K562 (cell line): ENCODE data around the gene LRRIQ4. TPM values are rescaled to one million over a fixed set of nuclear protein-coding genes. Genes with fewer than 3 reads are reported as not detected.

Experiments
- ATAC-seq: fragments of 200-7000 bp; cut with Tn5 transposase; 3 replicates; pipeline ENCODE4 v1.9.1; 2020; ENCODE audit warnings: moderate library complexity
- BruUV-seq: library from RNA; stranded (reverse); fragments of 400-500 nt; replicated peaks from 2 replicates; lab custom pipeline; 2021; lab: Mats Ljungman, UMichigan
- CTCF ChIA-PET: fragments of 300-600 bp; formaldehyde crosslinking; extraction: SDS; loops from one replicate; lab custom pipeline; 2021; ENCODE audit warnings: low intra/inter-chr PET ratio; lab: Yijun Ruan, JAX
- POLR2A ChIA-PET: fragments of 300-600, 350-650 bp; sonication (Branson Sonifier 250); formaldehyde crosslinking; extraction: SDS; loops from one replicate; lab custom pipeline; 2021; ENCODE audit warnings: antibody characterized with exemption, inconsistent platforms; lab: Yijun Ruan, JAX
- DNase-seq, 4 experiments: peaks; one replicate each; pipeline versions ENCODE4 v3.0.0 to v3.0.0-alpha.2; 2011 to 2018; ENCODE audit warnings: low spot score in 3 of 4, mixed read lengths in 3 of 4; ENCODE audit errors: extremely low read depth in 1 of 4
- FAIRE-seq: peaks from 2 replicates; lab custom pipeline; 2011; peaks lifted over from hg19 to GRCh38; lab: Jason Lieb, UNC
- H2AFZ ChIP-seq: 2 replicates; pipeline ENCODE4 v1.6.0; 2011; ENCODE audit warnings: low read depth, low read length, control low read depth, inconsistent platforms
- H3K27ac ChIP-seq: fragments of 200-600 bp; 3 replicates; pipeline ENCODE4 v1.8.0; 2011; ENCODE audit warnings: low read depth, mild to moderate bottlenecking, control low read depth, inconsistent platforms, low read length, moderate library complexity, mixed read lengths; ENCODE audit errors: extremely low read depth
- H3K27me3 ChIP-seq, 2 experiments: fragments of 300-600 bp in 1 of 2; 2 replicates in 1 of 2; 3 replicates in 1 of 2; pipeline versions ENCODE4 v1.6.0 to v1.8.0; 2011; ENCODE audit warnings: inconsistent platforms in 2 of 2, low read length in 2 of 2, mild to moderate bottlenecking in 1 of 2, mixed read lengths in 1 of 2, moderate library complexity in 1 of 2; ENCODE audit not compliant: control insufficient read depth in 2 of 2, insufficient read depth in 2 of 2
- H3K36me3 ChIP-seq: fragments of 300-600 bp; 3 replicates; pipeline ENCODE4 v1.8.0; 2011; ENCODE audit warnings: mild to moderate bottlenecking, low read length, inconsistent platforms; ENCODE audit not compliant: control insufficient read depth, insufficient read depth
- H3K4me1 ChIP-seq, 2 experiments: fragments of 200-600 bp in 1 of 2; replicated peaks in 1 of 2; 2 replicates in 1 of 2; 3 replicates in 1 of 2; pipeline versions ENCODE4 v1.5.1 to v1.8.0; 2011; ENCODE audit warnings: inconsistent platforms in 2 of 2, low read length in 2 of 2, mild to moderate bottlenecking in 1 of 2, mixed read lengths in 1 of 2, moderate library complexity in 1 of 2; ENCODE audit not compliant: control insufficient read depth in 2 of 2, insufficient read depth in 2 of 2
- H3K4me2 ChIP-seq: 2 replicates; pipeline ENCODE4 v1.6.1; 2011; ENCODE audit warnings: low read length, control low read depth, inconsistent platforms, mixed read lengths; ENCODE audit not compliant: insufficient read depth
- H3K4me3 ChIP-seq: fragments of 200-600 bp; sonication (generic), shearing (Covaris generic); 2 replicates; pipeline ENCODE4 v1.5.1; 2016; ENCODE audit warnings: control low read depth, inconsistent platforms
- H3K79me2 ChIP-seq: fragments of 200-600 bp; 3 replicates; pipeline ENCODE4 v1.8.0; 2011; ENCODE audit warnings: low read length, inconsistent platforms; ENCODE audit not compliant: control insufficient read depth, insufficient read depth
- H3K9ac ChIP-seq, 2 experiments: 2 replicates each; pipeline versions ENCODE4 v1.6.0 to v1.6.1; 2011; ENCODE audit warnings: low read depth in 2 of 2, low read length in 2 of 2, control low read depth in 1 of 2, inconsistent platforms in 1 of 2, mild to moderate bottlenecking in 1 of 2, mixed read lengths in 1 of 2; ENCODE audit not compliant: insufficient read depth in 1 of 2
- H3K9me1 ChIP-seq: one replicate; pipeline ENCODE4 v1.6.0; 2011; ENCODE audit warnings: inconsistent platforms, mild to moderate bottlenecking, low read length, moderate library complexity; ENCODE audit not compliant: control insufficient read depth, insufficient read depth
- H3K9me3 ChIP-seq: replicated peaks from 2 replicates; pipeline ENCODE4 v1.5.1; 2011; ENCODE audit warnings: low read depth, low read length, inconsistent platforms; ENCODE audit not compliant: control insufficient read depth, insufficient read depth
- H4K20me1 ChIP-seq: replicated peaks from 2 replicates; pipeline ENCODE4 v1.6.1; 2011; ENCODE audit warnings: low read length, inconsistent platforms, mixed read lengths; ENCODE audit not compliant: control insufficient read depth, insufficient read depth
- BDP1 ChIP-seq: IDR thresholded peaks from 3 replicates; pipeline ENCODE4 v1.6.1; 2011; ENCODE audit not compliant: insufficient read length, insufficient read depth
- CTBP1 ChIP-seq: fragments of 450-650 bp; IDR thresholded peaks from 2 replicates; pipeline ENCODE4 v1.6.1; 2016; ENCODE audit warnings: borderline replicate concordance
- DPF2 ChIP-seq: fragments of 450-650 bp; IDR thresholded peaks from 2 replicates; pipeline ENCODE4 v1.6.1; 2016
- EGR1 ChIP-seq: fragments of 450-650 bp; conservative IDR thresholded peaks from 2 replicates; pipeline ENCODE4 v1.6.1; 2017; ENCODE audit warnings: mild to moderate bottlenecking
- FOSL1 ChIP-seq: fragments of 200-800 bp; sonication (Bioruptor generic); conservative IDR thresholded peaks from 2 replicates; pipeline ENCODE4 v1.6.1; 2016; ENCODE audit warnings: missing genetic modification characterization, missing compliant biosample characterization
- GTF2F1 ChIP-seq: IDR thresholded peaks from 2 replicates; pipeline ENCODE4 v1.6.1; 2011; ENCODE audit warnings: low read depth, low read length, improper control_type of control experiment
- MCM5 ChIP-seq: fragments of 450-650 bp; IDR thresholded peaks from 2 replicates; pipeline ENCODE4 v1.6.1; 2016; ENCODE audit warnings: low read depth
- NONO ChIP-seq, 2 experiments: fragments of 200-400 bp in 1 of 2; fragments of 450-650 bp in 1 of 2; formaldehyde crosslinking in 1 of 2; IDR thresholded peaks; 2 replicates each; pipeline ENCODE4 v1.6.1; 2017; ENCODE audit warnings: low read depth in 2 of 2, mild to moderate bottlenecking in 2 of 2, moderate library complexity in 2 of 2, low read length in 1 of 2
- NR2C2 ChIP-seq, 2 experiments: fragments of 200-800 bp in 1 of 2; sonication (Bioruptor generic) in 1 of 2; sonication (generic) in 1 of 2; formaldehyde crosslinking in 1 of 2; IDR thresholded peaks; 2 replicates each; pipeline versions ENCODE4 v1.6.1 to v1.8.0; 2016 to 2022; ENCODE audit warnings: mild to moderate bottlenecking in 1 of 2, missing compliant biosample characterization in 1 of 2, missing genetic modification characterization in 1 of 2, missing genetic modification reagents in 1 of 2
- POLR3G ChIP-seq: IDR thresholded peaks from 2 replicates; pipeline ENCODE4 v1.6.1; 2011; ENCODE audit not compliant: insufficient read length, insufficient replicate concordance; ENCODE audit errors: extremely low read depth
- TEAD2 ChIP-seq: fragments of 450-650 bp; IDR thresholded peaks from 2 replicates; pipeline ENCODE4 v1.6.1; 2016; ENCODE audit warnings: missing genetic modification characterization, control low read depth, missing compliant biosample characterization
- ZBTB7A ChIP-seq: IDR thresholded peaks from 2 replicates; pipeline ENCODE4 v1.6.1; 2011; ENCODE audit warnings: low read depth, mild to moderate bottlenecking, low read length, moderate library complexity, borderline replicate concordance; ENCODE audit not compliant: control insufficient read depth
- ZNF140 ChIP-seq: fragments of 250-450 bp; sonication (Bioruptor Pico); IDR thresholded peaks from 2 replicates; pipeline ENCODE4 v1.8.0; 2021; ENCODE audit warnings: moderate library complexity, mild to moderate bottlenecking, inconsistent platforms
- ZNF274 ChIP-seq: IDR thresholded peaks from 2 replicates; pipeline ENCODE4 v1.6.1; 2011; ENCODE audit warnings: low read depth, mild to moderate bottlenecking, low read length, moderate library complexity, borderline replicate concordance
- ZNF316 ChIP-seq: fragments of 450-650 bp; IDR thresholded peaks from 2 replicates; pipeline ENCODE4 v1.6.1; 2016
- WGBS: fragments of 100-300 bp; shearing (Covaris generic); methylation state at CpG from one replicate; pipeline ENCODE4 v1.1.6; 2016; ENCODE audit warnings: low coverage, mixed read lengths; ENCODE audit not compliant: insufficient coverage; ENCODE audit errors: missing lambda C conversion rate; 5-methylcytosine and 5-hydroxymethylcytosine counted together
- in situ Hi-C: fragments of 300-500 bp; cut with MboI; formaldehyde crosslinking; loops from 4 replicates; pipeline ENCODE4 v1.15.0; 2018; ENCODE audit warnings: inconsistent platforms, mixed read lengths
- intact Hi-C: fragments of 100-400 bp; cut with micrococcal nuclease; formaldehyde crosslinking; loops from 2 replicates; pipeline ENCODE4 v1.14.2; 2022
- polyA plus RNA-seq, 8 experiments: library from polyadenylated mRNA; depleted of rRNA in 4 of 8; stranded (reverse) in 5 of 8; unstranded in 3 of 8; fragments of >200 nt; fragmentation: Nextera tagmentation in 2 of 8; fragmentation: Illumina TruSeq in 1 of 8; extraction: Ambion mirVana in 2 of 8; extraction: Trizol in 1 of 8; gene quantifications; 2 replicates each; pipeline versions ENCODE4 v1.2.1 to v1.2.3, GENCODE V29; 2011 to 2014; ENCODE audit warnings: inconsistent platforms in 1 of 8, missing spikeins in 1 of 8
- total RNA-seq, 7 experiments: library from RNA; depleted of rRNA in 6 of 7; stranded (reverse); fragments of >200 nt in 6 of 7; fragmentation: Illumina TruSeq in 2 of 7; extraction: Trizol in 2 of 7; gene quantifications; 2 replicates each; pipeline versions ENCODE4 v1.2.1 to v1.2.3, GENCODE V29; 2011 to 2021; ENCODE audit warnings: low replicate concordance in 1 of 7
- TF ChIP-seq, protein P1 (sequence below): sonication (generic); formaldehyde crosslinking; IDR thresholded peaks from 2 replicates; pipeline ENCODE4 v1.8.1; 2023; ENCODE audit warnings: mild to moderate bottlenecking, missing genetic modification reagents
- TF ChIP-seq, protein P2 (sequence below): sonication (generic); formaldehyde crosslinking; IDR thresholded peaks from 2 replicates; pipeline ENCODE4 v1.8.0; 2022; ENCODE audit warnings: missing genetic modification reagents, mild to moderate bottlenecking, borderline replicate concordance
- TF ChIP-seq, protein P3 (sequence below): sonication (generic); formaldehyde crosslinking; IDR thresholded peaks from 2 replicates; pipeline ENCODE4 v1.8.1; 2023; ENCODE audit warnings: mild to moderate bottlenecking, missing genetic modification reagents, moderate library complexity

The LRRIQ4 gene
- total and polyA plus RNA-seq, 9 of the 15 experiments (the other 6 are each of a cell fraction or from before 2014, with no cell fraction given), result not detected

- no peak for TF ChIP-seq EGR1
- no peak for TF ChIP-seq ZNF140 (CRISPR knock-in tag)
- TF ChIP-seq, protein P1, sequence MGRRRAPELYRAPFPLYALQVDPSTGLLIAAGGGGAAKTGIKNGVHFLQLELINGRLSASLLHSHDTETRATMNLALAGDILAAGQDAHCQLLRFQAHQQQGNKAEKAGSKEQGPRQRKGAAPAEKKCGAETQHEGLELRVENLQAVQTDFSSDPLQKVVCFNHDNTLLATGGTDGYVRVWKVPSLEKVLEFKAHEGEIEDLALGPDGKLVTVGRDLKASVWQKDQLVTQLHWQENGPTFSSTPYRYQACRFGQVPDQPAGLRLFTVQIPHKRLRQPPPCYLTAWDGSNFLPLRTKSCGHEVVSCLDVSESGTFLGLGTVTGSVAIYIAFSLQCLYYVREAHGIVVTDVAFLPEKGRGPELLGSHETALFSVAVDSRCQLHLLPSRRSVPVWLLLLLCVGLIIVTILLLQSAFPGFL, result no peak
- TF ChIP-seq GTF2F1, result no peak
- TF ChIP-seq ZBTB7A, result no peak
- TF ChIP-seq POLR3G, result no peak
- no peak for TF ChIP-seq NONO (IDR thresholded peaks at IDR 0.05; ENCODE audit: low read depth in 2 of 2, low read length in 1 of 2)
Observed at GRCh38 chr3:169861871-169862270, 49.2 kb downstream of the LRRIQ4 start (continued).

DNA sequence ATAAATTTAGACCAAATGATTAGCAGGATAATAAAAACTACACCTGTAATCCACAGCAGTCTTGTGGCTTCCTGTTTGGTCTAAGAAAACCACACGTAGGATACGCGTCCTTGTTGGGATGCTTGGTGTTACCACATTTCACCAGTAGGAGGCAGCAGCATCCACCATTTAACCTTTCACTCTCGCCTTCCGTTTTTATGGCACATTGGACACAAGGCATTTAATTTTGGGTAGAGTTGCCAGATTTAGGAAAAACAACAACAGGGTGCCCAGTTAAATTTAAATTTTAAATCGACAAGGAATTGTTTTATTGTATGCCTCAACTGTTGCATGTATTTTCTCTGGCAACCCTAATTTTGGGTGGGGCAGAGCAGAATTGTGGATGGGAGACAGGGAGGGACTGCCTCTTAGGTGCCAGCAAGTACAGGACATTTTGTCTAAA is 50.8 kb downstream of the LRRIQ4 start:
- intact Hi-C loops, result loop anchor here (1.0 to 10.0 kb wide), 6 partner anchors 69 to 549 kb away; partner anchors contain the start of gene SEC62
- no peaks in the 10 kb centered on the region for H3K27me3 ChIP-seq
- H3K36me3 ChIP-seq, result no peaks in the 10 kb centered on the region
- ChIA-PET POLR2A (interaction anchor here (1.6 kb wide), 1 partner anchor 104 kb away, joined by 3 read pairs; no protein-coding TSS in a partner anchor), CTCF (interaction anchor here (0.6 to 1.2 kb wide), 6 partner anchors 65 to 948 kb away, joined by 3 to 5 read pairs (median 3); partner anchors contain the start of gene SEC62)
- ATAC-seq (peak; percentile 89), DNase-seq (peak; percentile 64 to 86 (median 76)), FAIRE-seq (peak; percentile 90)
- peak overlapping the region; percentile 19; the same call in 1 of the 2 replicates for H2AFZ ChIP-seq
- H3K9me3 ChIP-seq, result no peaks in the 10 kb centered on the region
- H3K27ac ChIP-seq, result no peak overlapping the region
- no TSS peak for BruUV-seq
- no peak overlapping the region for H3K4me3 ChIP-seq
- WGBS, result under 1% methylated on average over 6 of the region's 6 CpGs
- no peaks in the 10 kb centered on the region; a peak in 1 of 5 replicates for H3K4me1 ChIP-seq
- H3K9ac ChIP-seq, result no peak overlapping the region
- in situ Hi-C loops, result no loop called here
- no peaks in the 10 kb centered on the region for H4K20me1 ChIP-seq
- no peak overlapping the region for H3K4me2 ChIP-seq
- no peaks in the 10 kb centered on the region for H3K9me1 ChIP-seq
- H3K79me2 ChIP-seq, result no peaks in the 10 kb centered on the region
- TF ChIP-seq, protein P2, sequence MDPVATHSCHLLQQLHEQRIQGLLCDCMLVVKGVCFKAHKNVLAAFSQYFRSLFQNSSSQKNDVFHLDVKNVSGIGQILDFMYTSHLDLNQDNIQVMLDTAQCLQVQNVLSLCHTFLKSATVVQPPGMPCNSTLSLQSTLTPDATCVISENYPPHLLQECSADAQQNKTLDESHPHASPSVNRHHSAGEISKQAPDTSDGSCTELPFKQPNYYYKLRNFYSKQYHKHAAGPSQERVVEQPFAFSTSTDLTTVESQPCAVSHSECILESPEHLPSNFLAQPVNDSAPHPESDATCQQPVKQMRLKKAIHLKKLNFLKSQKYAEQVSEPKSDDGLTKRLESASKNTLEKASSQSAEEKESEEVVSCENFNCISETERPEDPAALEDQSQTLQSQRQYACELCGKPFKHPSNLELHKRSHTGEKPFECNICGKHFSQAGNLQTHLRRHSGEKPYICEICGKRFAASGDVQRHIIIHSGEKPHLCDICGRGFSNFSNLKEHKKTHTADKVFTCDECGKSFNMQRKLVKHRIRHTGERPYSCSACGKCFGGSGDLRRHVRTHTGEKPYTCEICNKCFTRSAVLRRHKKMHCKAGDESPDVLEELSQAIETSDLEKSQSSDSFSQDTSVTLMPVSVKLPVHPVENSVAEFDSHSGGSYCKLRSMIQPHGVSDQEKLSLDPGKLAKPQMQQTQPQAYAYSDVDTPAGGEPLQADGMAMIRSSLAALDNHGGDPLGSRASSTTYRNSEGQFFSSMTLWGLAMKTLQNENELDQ (CRISPR knock-in tag), result no peak
- peak; percentile 20; the same call in 1 of the 2 replicates for TF ChIP-seq CTBP1
- TF ChIP-seq, protein P3, sequence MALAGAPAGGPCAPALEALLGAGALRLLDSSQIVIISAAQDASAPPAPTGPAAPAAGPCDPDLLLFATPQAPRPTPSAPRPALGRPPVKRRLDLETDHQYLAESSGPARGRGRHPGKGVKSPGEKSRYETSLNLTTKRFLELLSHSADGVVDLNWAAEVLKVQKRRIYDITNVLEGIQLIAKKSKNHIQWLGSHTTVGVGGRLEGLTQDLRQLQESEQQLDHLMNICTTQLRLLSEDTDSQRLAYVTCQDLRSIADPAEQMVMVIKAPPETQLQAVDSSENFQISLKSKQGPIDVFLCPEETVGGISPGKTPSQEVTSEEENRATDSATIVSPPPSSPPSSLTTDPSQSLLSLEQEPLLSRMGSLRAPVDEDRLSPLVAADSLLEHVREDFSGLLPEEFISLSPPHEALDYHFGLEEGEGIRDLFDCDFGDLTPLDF, result no peak
- no peak for TF ChIP-seq BDP1
- TF ChIP-seq ZNF316, result no peak
- no peak for TF ChIP-seq NR2C2 (CRISPR knock-in tag; IDR thresholded peaks at IDR 0.05)
- TF ChIP-seq NR2C2 (tag; IDR thresholded peaks at IDR 0.05), result no peak
- no peak for TF ChIP-seq MCM5
- no peak for TF ChIP-seq TEAD2 (tag)
- TF ChIP-seq ZNF274, result no peak
- TF ChIP-seq FOSL1, result no peak
- no peak for TF ChIP-seq DPF2
